HG03460 (cell line): ENCODE results near the gene KIF6.
"Not testable (repeated sequence)": the region's sequence is repeated elsewhere in the genome, so short reads cannot be mapped to it uniquely, and the experiment has no call there.

ENCODE experiments used
- ATAC-seq: cut with Tn5 transposase; IDR thresholded peaks from one replicate; pipeline ENCODE4 v1.9.1; 2021; ENCODE audit not compliant: unreplicated experiment

The KIF6 gene

DNA sequence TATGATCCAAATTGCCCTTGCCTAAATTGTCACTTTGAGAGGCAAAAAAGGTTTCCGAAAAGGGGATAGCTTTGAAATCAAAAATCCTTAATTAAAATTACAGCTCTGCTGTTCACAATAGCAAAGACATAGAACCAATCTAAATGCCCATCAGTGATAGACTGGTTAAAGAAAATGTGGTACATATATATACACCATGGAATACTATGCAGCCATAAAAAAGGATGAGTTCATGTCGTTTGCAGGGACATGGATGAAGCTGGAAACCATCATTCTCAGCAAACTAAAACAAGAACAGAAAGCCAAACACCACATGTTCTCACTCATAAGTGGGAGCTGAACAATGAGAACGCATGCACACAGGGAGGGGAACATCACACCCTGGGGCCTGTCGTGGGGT, 1.9 kb downstream of the KIF6 start:
- not testable (repeated sequence) for ATAC-seq

DNA sequence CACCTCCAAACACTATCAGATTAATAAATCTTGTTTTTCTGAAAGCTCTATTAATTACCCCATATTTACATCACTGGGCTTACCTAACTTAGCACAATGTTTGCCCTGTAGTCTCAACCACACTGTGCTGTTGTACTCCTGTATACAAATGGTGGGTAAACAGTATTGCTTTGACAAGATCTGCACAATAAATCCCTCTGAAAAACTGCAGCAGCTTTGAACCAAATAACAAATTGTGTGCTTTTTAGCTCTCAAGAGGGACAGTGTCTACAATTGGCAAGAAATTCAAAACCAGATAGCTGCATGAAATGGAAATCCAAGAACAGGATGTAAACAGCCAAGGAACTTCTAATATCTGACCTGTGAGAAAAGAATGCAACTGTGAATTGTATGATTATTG, 10.4 kb downstream of the KIF6 start:
- no peak for ATAC-seq

DNA sequence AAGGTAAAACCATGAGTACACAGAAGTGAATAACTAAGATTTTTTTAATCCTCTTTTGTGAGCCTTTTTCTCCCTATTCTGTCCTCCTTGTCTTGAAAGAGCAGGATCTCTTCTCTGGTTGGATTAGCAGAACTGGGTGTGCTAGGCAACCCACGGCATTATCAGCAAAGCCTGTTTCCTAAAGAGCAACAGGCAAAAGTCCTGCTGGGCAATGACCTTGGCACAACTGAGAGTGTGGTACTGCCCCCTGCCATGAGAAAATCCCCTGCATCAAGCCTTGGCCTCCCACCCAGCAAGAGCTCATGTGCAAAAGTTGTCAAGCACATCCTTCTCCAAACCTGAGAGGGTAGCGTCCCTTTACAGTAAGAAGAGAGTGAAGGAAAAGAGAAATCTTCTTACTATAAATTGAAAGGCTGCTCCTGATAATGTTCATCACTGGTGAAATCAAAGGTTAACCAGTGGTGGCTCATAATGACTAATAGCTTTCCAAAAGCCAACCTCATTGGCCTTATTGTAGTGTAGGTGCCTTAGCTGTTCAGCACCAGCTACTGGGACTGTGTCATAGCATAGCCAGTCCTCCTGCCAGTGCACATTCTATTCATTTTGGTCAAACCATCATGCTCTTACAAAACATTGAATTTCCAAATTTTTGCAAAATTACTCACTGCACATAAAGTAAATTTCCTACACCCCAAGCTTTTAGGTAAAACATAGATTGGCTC, 17.1 kb downstream of the KIF6 start:
- ATAC-seq = no peak

DNA sequence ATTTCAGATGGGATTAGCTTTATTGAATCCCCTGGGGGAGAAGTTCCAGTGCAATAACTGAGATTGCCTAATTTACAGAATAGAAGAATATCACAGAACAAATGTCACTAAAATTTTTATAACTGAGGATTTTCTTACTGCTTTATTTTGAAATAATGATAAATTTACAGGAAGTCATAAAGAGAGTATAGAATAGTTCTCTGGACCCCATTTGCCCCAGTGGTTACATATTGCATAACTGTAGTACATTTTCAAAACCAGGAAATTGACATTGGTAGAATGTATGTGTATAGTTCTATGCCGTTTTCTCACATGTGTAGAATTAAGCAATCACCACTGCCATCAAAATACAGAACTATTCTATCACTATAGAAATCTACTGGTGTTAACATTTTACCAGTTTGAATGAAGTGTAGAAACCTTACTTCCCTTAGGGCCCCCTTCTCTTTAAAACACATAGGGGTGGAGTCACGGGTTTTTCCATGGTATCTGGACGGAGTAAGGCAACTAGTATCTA, 18.3 kb downstream of the KIF6 start:
- ATAC-seq = no peak

DNA sequence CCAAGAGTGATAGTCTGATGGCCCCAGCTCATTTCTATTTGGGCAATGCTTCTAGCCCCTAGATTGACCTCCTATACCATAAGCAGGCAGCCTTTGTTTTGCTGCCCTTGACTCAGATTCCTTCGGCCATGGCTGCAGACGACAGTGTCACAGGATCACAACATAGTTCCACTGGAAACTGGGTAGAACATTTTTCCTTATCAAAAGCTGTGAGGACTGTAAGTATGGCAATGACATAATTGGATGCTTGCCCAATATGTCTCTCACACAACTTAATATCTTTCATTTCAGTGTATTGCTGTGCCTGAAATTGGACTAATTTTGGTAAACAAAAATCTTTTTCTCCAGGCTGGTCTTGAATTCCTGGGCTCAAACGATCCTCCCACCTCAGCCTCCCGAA, 22.9 kb downstream of the KIF6 start:
- ATAC-seq = no peak

DNA sequence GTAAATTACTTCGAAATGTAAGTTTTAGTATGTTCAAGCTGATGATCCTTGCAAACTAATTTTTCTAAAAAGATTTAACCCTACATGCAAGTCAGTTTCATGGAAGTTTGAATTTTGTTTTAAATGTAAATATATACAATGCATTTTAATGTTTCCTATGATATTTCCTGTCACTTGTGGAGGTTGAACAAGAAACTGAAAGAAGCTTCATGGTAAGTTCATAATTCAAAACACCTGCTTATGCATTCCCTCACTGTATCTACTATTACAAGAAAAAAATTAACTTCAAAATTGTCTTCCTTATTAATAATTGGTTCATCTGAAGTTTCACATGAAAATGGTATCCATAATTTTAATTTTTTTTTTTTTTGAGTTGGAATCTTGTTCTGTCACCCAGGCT, 24.8 kb downstream of the KIF6 start:
- ATAC-seq = no peak

DNA sequence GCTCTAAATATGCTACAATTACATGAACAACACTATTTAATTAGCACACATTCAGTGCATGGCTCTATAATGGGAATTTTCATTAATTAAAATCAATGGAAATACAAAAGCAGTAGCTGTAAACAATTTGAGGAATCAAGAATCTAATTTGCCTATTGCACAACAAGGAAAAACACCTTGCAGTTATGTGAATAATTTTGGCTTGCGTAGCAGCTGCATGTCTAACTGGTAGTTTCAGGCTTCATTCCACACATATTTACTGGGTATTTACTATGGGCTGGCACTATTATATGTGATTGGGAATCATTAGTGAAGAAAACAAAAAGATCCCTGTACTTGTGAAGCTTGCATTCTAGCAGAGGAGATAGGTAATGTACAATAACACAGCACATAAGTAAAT, 26.4 kb downstream of the KIF6 start:
- ATAC-seq = no peak

DNA sequence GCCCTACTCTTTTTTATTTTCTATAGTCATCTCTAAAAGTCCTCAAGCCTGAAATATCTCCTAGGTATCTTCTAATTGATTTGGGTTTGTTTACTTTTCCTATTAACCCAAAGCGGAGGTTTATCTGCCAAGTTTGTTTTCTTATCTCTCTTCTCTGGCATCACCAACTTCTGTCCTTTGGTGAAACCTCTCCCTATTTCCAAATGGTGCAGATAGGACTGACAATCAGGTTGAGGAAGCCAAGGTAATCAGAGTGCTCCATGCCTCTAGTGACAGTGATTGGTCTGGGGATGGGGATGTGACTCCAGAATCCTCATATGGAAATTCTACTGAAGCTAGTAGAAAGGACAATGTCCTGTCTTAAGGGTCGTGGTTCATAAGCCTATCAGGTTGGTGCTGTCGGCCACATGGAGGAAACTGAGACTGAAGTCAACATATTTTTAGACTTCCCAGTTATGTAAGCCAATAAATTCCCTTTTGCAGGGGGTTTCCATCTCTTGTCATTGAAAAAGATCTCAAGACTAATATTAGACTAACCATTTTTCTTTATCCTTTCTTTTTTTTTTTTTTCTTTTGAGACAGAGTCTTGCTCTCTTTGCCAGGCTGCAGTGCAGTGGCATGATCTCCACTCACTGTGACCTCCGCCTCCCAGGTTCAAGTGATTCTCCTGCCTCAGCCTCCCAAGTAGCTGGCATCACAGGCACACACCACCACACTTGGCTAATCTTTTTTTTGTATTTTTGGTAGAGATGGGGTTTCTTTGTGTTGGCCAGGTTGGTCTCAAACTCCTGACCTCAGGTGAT, 28.0 kb downstream of the KIF6 start:
- no peak for ATAC-seq

DNA sequence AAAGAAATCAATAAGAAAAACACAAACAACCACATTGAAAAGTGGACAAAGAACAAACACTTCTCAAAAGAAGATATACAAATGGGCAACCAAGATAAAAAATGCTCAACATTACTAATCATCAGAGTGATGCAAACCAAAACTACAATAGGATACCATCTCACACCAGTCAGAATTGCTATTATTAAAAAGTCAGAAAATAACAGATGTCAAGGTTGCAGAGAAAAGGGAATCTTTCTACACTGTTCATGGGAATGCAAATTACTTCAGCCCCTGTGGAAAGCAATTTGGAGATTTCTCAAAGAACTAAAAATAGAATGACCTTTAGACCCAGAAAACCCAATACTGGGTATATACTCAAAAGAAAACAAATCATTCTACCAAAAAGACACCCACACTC, 29.8 kb downstream of the KIF6 start:
- no peak for ATAC-seq

DNA sequence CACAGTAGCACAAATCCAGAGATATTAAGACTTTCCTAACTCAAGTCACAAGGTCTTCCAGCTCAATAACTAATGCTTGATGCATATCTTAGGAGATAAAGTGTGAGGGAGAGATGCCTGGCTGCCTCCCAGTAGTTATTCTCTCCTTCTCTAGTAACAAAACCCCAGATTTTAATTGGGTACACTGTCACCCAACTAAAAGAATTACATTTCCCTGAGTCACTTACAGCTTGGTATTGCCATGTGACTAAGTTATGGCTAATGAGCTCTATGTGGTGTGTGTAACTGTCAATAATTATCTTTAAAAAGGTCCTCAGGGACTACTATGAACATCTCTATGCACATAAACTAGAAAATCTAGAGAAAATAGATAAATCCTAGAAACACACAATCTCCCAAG, 32.0 kb downstream of the KIF6 start:
- ATAC-seq = no peak

DNA sequence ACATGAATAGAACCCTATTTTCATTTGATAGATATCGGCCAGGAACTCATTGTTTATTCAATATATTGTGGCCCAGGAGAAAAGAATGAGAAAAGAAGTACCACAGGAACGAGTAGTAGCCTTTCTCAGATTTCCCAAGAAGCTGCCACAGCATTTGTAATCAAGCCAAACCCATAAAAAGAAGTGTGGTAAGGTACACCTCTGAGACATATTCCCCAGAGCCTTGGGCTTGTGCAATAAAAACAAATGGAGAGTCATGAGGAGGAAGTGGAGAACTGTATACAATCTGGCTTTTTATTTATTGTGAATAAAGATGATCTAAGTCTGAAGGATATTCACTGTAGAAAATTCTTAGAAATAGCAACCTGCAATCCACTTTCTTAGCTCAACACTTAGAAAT, 36.7 kb downstream of the KIF6 start:
- no peak for ATAC-seq

DNA sequence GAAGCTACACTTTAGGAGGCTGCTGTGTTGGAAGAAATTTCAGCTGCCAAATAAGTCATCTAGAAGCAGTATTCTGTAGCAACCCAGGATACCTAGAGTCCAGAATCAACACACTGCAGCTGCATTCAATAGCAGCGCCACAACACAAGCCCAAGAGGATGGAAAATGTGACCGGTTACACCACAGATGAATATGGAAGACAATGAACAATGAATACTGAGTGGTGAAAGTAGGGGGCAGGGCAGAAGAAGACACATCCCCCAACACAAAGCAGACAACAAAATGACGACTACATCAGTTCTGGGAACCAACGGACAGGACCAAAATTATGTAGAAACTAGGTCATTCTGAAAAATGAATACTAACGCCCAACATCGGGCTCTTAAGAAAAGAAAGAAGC, 38.2 kb downstream of the KIF6 start:
- ATAC-seq = no peak

DNA sequence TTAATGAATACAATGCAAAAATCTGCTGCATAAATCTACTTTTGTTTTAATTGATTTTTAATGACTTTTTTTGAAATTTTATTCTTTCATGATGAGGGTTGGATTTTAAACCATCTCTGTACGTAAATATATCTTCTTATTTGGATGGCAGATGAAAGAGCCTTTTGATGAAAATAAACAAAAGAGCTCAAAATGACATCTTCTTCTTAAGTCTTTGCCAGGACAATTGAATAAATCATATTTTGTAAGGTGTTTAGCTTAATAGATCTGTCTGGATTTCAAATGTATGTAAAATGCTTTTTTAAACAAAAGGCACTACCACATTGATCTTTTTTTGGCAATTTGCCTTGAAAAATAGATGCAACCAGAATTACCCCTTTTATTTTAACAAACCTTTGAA, 39.3 kb downstream of the KIF6 start:
- ATAC-seq = no peak

DNA sequence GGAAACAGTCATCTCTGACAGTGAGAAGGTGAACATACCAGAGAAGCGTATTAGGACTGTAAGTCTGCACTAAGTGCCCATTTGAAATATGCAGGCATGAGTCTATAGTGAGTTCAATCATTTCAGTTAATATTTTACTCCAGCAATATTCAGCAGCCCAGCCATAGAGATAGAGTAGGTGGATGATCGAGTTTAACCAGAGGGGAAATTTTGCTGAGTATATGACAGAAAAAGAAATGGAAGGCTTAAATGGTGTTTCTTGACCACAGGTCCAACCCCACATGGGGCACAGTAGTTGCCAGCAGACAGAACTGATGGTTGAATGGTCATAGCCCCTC, 39.8 kb downstream of the KIF6 start:
- no peak for ATAC-seq

DNA sequence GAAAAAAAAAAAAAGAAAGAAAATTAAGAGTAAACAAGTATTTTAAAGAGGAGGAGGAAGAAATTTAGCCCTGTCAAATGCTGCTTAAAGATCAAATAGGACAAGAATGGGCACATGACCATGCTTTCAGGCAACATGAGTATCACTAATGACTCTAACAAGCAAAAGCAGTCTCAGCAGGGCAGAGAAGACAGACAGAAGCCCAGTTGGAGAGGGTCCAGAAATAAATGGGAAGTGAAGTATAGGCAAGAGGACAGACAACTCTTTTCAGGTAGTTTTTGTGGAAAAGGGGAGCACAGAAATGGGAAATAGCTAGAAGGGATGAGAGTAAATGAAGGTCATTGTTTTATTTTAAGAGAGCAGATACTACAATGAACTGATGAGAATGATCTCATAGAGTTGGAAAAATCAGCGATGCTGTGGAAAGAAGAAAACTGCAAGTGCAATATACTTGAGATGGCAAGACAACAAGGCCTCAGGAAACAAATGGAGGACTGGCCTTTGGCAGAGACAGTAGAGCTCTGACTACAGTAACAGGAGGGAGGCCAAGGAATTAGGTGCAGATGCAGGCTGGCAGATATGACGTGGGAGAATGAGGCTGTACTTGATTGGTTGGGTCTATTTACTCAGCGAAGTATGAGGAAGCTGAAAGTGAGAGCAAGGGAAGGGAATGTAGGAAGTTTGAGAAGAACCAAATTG, 40.3 kb downstream of the KIF6 start:
- no peak for ATAC-seq

DNA sequence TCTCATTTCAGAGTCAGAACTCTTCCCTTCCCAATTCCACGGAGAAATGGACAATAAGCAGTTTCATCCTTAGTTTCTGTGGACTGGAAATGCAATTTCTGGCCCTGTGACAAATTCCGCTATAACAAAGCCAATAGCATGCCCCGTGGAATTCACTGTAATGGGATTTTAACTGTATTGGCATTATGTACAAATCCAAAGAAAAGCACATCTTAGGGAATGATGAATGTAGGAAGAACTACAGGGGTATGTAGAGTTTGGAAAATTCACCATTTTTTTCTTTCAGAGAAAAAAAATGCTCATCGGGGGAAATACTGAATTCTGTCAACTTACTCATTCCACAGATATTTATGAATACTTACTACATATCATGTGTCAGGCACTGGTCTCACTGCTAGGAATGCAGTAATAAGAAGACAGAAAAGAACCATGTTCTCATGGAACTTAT, 43.5 kb downstream of the KIF6 start:
- no peak for ATAC-seq

DNA sequence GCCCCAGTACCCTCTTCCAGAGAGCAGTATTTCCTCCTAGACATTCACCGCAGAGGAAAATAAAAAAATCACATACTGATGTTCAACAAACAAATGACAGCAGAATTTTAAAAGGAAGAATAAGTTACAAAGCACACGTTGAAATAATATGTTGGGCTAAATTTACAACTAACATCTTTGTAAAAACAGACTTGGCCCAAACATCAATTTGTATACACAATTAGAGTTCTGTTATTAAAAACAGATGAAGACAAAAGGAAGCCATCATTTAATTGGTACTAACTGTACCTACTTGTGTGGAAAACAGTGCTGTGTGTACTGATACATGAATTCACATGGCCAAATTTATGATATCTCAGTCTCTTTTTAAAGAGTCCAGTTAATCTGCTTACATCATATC, 46.3 kb downstream of the KIF6 start:
- ATAC-seq = no peak

DNA sequence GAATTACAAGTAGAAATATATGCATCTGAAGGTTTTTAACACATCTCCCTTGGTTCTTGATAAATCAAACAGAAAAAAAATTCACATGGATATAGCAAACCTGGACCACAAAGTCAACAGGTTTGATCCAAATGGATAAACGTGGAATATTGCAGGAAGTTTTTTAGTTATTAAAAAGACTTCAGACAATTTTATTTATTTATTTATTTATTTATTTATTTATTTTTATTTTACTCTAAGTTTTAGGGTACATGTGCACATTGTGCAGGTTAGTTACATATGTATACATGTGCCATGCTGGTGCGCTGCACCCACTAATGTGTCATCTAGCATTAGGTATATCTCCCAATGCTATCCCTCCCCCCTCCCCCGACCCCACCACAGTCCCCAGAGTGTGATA, 47.9 kb downstream of the KIF6 start:
- not testable (repeated sequence) for ATAC-seq

DNA sequence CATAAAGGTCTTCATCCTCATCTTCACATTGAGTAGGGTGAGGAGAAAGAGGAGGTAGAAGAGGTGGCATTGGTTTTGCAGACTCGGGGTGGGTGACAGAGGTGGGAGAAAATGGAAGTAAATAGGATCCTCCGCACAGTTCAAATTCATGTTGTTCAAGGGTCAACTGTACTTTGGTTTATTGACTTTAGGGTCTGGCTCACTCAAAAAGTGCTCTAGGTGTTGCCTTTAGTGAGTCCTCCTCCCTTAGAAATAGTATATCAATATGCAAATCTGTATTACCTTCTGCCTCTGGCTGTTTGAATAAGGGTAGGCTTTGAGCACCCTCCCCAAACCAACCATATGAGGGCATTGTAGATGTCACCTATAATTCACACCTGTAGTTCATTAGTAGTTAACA, 54.7 kb downstream of the KIF6 start:
- ATAC-seq = no peak

DNA sequence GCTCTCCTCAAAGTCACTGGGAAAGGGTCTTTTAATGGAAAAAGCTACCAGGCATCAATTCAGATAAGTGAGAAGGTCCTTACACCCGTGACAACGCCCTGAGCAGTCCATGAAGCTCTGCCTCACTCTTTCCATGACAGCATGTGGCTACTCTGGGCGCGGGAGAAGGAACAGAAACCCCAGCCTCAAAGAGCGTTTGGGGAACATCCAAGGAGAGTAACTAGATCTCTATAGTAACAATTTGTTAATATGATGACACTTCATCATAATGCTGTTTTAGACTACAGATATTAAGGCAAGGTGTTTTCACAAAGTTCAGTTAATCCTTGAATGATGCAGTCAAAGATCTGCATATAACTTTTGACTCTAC, 55.2 kb downstream of the KIF6 start:
- no peak for ATAC-seq

DNA sequence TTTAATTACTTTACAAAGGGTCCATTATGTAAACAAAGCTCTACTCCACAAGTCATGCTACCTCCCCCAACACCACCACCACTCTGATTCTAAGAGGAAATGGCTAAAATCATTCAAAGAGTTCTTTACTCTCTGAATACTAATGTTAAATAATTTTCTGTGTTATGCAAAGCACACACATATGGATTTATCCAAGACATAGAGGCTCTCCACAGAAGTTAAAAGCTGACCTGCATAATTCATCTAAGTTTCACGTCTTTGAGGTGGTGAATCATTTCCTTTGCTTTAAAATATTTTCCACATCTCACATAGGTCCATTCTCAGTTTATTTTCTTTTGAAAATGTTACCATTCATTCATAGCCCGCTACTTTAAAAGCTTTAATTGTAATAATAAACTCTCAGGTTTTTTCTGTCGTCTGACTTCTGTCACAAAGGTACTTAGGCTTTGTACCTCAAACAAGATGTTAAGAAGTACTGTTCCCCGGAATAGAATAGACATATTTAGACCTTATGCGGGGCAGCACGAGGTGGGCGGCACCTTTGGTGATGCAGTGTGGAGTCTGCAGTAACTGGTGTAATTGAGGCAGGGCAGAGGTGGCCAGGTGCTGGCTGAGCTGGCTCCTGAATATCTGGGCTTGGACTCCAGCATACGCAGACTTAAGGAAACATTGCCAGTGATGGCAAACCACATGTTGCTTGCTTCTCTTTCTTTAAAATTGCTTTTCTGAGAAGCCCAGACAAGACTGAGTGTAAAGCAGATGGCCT, 55.8 kb downstream of the KIF6 start:
- ATAC-seq = no peak
